Astrocyte of the hippocampus (primary cell): Measurements from ENCODE around the gene NR1D1.

ENCODE experiments used
- DNase-seq: peaks from one replicate; pipeline ENCODE4 v3.0.0; 2011; ENCODE audit warnings: low read depth, low spot score

NR1D1 gene

DNA sequence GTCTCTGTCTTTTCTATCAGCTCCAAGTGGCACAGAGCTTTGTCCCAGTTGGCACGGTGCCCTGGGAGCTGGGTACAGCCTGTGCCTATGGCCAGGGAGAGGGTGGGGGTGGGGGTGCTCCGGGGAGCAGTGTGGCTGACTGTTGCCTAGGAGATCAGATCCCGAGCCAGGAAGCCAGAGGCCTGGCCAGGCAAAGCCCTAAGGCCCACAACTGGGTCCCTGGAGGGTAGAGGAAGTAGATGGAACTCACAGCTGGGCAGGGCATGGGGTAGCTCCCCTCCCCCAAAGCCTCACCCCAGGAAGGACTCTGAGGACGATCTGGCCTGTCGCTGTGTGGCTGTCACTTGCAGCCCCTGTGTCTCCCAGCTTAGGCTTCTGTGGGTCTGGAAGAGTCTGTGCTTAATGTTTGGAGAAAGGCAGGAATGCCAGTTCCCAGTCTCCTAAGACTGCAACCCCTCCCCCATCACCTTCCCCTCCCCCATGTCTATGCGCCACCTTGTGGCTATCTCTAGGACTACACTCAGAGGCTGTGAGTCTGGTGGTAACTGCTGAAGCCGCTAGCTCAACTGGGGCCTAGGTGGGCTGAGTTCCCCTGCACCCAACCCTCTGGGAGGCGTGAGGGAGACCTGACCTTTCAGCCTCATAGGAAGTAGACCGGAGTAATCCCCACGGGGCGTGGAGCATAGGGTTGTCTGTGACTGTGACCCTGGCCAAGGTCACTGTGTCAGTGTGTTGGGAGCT, 25.0 kb downstream of the NR1D1 start:
- DNase-seq: peak; percentile 77

DNA sequence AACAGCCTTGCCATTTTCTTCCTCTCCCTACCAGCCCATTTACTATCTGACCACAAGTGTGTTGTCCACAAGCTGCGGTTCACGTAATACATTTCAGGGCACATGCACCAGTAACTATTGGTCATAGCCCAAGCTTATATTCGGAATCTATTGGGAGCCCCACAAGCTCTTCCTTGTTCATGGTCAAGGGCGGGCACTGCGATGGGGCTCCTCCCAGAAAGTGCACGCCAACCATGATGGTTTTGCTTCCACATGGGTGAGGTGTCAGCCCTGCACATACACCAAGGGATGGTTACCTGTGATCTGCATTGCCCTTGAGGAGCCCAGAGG, 25.6 kb downstream of the NR1D1 start:
- no peak for DNase-seq

DNA sequence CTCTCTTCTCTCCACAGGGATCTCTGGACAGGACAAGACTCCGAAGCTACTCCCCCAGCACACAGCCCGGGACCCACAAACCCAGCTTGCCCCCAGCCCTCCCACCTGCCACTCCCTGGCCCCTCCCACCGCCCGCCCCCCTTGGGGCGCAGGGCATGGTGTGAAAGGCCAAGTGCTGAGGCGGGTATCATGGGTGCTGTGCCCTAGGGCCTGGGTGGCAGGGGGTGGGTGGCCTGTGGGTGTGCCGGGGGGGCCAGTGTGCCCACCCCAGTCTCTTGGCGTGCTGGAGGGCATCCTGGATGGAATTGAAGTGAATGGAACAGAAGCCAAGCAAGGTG, 26.2 kb downstream of the NR1D1 start:
- DNase-seq: no peak

DNA sequence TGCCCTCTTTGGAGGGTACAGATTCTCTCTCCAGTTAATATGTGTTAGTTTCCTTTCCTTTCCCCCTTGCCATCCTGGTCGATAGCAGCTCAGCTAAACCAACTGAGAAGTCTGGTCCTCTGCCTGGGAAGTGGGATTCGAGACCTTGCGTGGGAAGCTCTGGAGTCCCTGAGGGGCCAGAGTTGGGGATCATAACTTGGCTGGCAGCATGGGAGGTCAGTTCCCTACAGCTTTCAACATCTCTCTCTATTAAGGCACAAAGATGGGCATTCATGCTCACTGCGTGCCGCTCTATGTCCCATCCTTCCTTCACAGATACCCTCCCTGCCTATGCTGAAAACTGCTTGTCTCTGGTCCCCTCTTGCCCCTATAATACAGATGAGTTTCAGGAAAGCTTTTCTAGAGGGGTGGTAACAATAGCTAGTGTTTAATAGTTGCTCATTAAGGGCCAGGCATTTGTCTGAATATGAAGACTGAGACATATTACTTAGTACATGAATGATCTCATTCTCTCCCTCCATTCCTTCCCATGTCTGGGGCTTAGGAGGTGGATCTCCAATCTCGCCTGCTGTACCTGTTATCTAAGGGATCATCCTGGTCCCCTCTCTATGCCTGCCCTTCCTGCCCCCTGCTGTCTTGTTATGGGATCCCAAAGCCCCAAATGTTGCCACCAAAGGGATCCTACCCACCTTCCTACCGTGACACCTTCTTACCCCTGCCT, 26.8 kb downstream of the NR1D1 start:
- no peak for DNase-seq

DNA sequence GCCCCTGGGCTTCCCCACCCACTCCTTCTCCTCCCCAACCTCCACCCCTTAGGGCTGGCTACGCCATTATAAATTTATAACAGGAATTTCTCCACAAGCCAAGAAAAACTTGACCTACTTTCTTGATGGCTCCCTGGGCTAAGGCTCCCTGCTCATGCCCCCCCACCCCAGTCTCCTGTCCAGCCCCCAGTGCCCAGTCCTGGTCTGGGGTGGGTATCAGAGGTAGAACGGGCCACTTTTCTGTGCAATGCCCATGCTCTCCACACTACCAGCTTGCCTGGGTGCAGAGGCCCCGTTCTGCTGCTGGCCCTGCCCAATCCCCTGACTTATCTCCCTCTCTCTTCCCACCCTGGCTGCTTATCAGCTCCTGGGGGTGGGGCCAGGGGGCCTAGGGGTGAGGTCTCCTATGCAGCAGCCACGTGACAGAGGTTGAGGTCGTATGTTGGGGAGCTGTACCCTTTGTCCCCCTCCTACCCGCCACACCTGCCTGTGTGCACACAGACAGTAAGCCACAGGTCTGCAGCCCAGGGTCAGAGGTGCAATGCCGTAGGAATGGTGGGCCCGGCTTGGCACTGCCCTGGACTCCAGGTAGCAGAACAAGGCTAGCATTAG, 27.5 kb downstream of the NR1D1 start:
- peak; percentile 34 for DNase-seq

DNA sequence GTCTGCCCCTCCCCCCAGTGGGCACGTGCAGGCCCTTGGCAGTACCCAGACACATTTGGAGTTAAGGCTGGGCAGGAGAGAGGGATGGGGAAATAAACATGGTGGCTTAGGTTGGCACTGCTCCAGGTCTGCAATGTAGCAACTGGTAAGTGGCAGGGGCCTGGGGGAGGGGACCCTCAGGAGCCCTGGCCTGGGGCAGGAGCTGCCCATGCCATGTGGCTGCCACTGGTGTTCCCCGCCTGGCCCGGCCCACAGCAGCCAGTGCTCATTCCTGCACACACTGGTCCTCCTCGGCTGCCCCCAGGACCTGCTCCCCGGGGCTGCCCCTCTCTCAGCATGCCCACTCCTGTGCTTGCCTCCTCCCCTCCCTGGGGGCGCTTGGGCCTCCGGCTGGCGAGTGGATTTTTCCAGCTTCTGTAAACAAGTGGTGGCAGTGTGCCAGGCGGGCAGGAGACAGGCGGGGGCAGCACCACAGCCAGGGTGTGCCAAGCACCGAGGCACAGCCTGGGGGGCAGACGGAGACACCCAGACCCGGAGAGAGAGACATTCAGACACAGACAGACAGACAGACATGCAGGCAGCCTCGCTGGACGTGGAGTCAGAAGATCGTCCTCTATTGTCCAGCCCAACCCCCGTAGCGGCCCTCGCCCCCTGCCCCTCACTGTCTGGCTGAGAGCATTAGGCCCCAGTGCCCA, 28.2 kb downstream of the NR1D1 start:
- DNase-seq: peak; percentile 76

GRCh38 chr17:40071313-40072039, 28.9 kb downstream of the NR1D1 start:
- DNase-seq: peak; percentile 29

- DNase-seq: no peak
Observed at GRCh38 chr17:40070709-40071312, 29.6 kb downstream of the NR1D1 start.

GRCh38 chr17:40069751-40070708, 30.4 kb downstream of the NR1D1 start:
- DNase-seq: peak; percentile 62

DNA sequence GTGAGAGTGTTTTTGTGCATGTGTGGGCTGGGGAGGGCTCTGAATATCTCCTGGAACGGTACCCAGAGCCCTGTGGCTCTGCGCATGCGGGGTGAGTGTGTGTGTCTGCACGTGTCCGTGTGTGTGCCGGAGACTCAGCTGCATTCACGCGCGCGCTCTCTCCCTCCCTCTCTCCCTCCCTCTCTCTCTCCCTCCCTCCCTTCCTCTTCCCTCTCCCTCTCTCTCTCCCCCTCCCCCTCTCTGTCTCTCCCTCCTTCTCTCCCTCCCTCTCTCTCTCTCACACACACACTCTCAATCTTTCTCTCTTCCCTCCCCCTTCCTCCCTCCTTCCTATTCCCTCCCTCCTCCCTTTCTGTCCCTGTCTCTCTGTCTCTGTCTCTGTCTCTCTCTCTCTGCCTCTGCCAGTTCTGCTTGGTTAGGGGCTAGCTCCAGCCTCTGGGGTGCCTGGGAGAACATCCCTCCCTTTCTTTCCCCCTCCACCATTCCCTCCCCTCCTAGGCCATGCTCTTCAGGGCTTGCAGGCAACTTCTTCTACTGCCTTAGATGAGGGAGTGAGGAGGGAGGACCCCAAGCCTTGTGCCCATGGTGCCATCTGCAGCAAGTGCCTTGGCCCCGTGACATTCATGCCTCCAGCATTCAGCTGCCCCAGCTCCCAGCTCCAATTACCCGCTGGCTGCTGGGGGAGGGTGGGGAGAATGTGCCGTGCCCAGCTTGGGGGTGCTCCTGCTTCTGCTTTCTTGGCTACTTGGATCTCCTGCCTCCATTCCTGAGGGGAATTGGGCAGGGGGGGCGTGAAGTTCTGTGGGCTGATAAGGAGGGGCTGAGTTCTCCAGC, 31.3 kb downstream of the NR1D1 start:
- peak; percentile 82 for DNase-seq

DNA sequence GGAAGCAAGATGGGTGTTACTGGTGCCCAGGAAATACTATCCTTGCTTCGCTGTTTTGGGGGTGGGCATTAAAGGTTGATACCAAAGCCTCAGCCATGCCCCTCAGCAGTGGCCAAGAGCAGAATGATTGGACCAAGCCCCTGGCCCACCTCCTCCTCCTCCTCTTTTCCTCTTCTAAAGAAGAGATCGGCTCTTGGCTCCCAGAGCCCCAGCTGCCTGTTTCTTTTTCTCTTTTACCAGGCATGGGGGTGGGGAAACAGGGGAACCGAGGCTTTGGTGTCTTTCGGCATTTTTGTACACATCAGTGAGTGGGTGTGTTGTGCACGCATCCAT, 31.8 kb downstream of the NR1D1 start:
- no peak for DNase-seq

DNA sequence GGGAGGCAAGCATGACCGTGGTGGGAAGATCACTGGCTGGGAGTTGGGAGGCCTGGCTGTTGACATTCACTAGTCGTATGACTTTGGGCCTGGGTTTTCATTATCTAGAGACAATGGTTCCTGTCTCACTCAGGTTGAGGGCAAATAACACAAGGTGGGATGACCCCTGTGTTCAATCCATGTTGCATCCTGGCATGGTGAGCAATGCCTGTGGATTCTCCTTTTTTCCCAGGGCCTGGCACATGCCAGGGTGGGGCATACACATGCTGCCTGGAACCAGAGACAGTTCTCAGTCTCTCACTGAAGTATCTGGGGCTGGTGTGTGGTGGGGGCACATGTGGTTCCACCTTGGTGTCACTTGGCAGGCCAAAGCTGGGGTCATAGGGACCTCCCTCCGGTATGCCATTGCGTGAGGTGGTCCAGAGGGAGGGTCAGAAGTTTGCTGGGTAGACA, 32.2 kb downstream of the NR1D1 start:
- DNase-seq: no peak

- DNase-seq: no peak
Observed at GRCh38 chr17:40067710-40068109, 32.7 kb downstream of the NR1D1 start.

- DNase-seq: no peak
Observed at GRCh38 chr17:40065769-40066510, 34.4 kb downstream of the NR1D1 start.

- DNase-seq: peak; percentile 63
Observed at GRCh38 chr17:40064971-40065768, 35.2 kb downstream of the NR1D1 start.

DNA sequence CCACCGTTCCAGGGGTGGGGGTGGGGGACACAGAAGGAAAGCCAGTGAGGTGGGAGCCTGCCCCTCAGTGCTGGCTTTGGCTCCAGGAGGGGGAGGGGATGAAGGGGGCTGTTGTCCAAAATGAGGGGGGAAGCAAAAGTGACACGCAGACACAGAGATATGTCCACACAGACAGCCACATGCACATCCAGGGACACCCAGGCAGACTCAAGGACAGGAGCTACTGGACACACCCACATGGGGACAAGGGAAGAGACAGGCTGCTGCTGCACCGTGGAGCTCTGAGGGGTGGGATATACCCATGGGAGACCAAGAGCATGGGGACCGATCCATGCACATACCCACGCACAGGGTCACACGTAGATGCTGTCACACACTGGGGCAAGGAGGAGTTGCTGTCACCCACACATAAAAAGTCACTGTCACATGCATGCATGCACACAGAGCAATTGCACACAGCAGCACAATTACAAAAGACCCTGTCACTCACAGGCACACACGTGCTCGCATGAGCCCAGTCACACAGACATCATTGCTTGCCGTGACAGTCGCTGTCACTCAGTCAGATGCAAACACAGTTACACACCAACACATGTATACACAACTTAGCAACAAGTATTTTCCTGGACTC, 36.4 kb downstream of the NR1D1 start:
- no peak for DNase-seq

DNA sequence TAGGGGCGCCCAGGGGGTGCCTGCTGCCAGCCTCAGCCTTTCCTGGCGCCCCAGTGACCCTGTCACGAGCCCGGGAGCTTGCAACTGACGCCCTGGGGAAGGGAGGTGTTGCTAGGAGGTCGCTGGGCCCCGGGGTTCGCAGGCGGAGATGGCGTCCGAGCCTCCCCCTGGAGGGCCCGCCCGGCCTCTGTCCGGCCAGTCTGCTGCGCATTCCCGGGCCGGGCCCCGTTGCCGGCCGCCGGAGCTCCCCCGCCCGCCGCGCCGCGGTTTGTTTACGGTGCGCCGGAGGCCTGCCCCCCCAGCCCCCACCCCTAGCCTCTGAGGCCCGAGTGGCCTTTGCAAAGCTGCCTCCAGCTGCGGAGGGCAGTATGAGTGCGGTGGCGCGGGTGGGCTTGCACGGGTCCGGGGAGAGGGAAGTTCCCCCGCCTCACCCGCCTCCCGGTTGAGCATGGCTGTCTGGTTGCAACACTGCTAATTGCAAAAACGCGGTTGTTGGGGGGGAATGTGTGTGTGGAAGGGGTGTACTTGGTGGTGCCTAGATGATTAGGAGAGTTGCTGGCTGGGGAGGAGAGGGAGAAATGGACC, 37.1 kb downstream of the NR1D1 start:
- DNase-seq: peak; percentile 44
